Limb (tissue), 2 donors: ENCODE results near the gene MRPL23.

Source experiments
- DNase-seq, 2 donors: peaks; one replicate each; pipeline ENCODE4 v3.0.0-alpha.2; 2016; ENCODE audit errors: extremely low spot score in 2 of 2

The MRPL23 gene

GRCh38 chr11:1988667-1989317 is 41.7 kb downstream of the MRPL23 start:
- peak in 1 of 2 donors; percentile 32 for DNase-seq

DNA sequence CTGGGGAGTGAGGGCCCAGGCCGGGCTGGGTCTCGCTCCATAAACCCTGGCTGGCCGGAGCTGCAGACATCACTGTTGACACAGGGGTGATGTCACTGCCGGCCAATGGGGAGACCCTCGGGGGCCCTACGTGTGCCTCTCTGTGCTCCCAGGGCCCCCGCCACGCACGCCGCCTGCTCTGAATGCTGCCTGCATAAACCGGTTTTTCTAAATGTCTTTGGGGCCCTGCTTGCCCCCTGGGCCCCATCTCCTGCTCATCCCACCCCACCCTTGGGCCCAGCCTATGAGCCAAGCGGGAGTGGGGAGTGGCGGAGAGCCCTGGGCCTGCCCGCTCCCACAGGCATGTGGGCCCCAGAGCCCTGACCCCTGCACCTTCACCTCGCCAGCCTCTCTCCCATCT is 42.8 kb downstream of the MRPL23 start:
- no peak for DNase-seq

- DNase-seq, result no peak
Observed at GRCh38 chr11:1990872-1991578, 43.9 kb downstream of the MRPL23 start.

- peak in 1 of 2 donors; percentile 34 for DNase-seq
Observed at GRCh38 chr11:1992111-1992510, 45.0 kb downstream of the MRPL23 start.

DNA sequence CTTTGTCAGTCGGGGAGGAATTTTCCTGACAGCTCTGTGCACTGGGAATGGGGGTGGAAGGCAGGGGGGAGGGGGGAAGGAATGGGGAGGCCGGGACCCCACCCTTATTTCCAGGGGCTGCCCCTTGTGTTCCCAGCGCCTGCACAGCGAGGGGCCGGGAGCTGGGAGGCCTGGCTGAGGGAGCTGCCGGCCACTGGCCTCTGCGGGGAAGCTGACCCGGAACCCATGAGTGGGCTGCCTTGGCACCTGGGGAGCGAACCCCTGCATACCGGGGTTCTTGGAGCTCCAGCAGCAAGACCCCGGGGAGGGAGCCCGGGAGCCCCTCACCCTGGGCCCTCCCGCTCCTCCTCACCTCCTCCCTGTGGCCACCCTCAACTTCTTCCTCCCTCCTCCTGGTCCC is 47.0 kb downstream of the MRPL23 start:
- peak in 1 of 2 donors; percentile 31 for DNase-seq

DNA sequence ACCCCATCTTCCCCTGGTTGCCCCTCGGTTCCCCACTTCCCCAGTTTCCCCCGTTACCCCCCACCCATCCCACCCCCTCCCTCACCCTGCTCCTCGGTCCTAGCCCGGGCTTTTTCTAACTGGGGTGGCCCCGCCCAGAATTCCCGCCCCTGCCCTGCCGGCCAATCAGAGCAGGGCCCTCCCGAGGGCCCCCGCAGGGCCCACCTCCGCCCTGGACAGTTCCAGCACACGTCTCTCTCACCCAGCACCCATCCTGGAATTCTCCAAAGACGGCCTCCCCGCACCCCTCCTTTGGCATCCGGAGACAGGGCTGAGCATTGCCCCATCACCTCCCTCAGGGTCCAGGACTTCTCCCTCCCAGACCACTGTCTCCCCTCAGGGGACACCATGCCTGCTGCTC is 50.6 kb downstream of the MRPL23 start, which contains the start of gene H19:
H19 (minus strand) TSS at position 88 of the 400 bp plus-strand sequence.
- DNase-seq, result no peak

DNA sequence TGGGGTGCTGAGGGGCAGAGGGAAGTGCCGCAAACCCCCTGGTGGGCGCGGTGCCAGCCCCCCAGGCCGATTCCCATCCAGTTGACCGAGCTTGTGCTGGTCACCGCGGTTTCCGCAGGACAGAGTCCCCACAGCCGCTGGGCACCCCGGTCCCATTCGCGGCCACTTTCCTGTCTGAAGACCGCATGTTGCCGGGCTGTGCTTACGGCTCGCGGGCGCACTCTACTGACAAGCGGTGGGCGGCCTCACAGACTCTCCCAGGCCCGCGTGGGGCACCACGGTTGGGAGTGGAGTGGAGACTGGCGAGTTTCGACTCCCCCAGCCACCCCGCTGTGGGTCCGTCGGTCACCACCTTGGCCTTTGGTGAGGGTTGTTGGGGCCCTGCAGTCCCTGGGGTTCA is 51.2 kb downstream of the MRPL23 start:
- no peak for DNase-seq

- DNase-seq, result no peak
Observed at GRCh38 chr11:1998861-1999260, 51.7 kb downstream of the MRPL23 start.

- no peak for DNase-seq
Observed at GRCh38 chr11:2002042-2002776, 55.1 kb downstream of the MRPL23 start.

GRCh38 chr11:2002807-2003206 is 55.7 kb downstream of the MRPL23 start:
- DNase-seq, result no peak

DNA sequence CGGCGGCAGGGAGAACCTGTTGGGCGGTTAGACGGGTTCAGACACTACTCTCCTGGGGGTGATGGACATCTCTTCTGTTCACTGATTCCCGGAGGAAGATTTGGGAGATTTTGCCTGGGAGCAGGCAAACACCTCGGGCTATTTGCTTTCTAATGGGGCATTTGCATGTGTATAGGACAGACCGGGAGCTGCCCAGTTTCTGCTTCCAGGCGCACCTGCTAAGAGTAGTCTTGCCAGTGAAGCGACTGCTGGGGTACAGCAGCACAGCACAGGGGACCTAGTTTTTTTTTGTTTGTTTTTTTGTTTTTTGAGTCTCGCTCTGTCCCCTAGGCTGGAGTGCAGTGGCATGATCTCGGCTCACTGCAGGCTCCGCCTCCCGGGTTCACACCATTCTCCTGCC is 57.3 kb downstream of the MRPL23 start:
- DNase-seq, result no peak
